Measurements from ENCODE around the gene ACAA2.

ACAA2 gene

GRCh38 chr18:49762191-49763077, 50.9 kb downstream of the ACAA2 start:
- no peak for DNase-seq

GRCh38 chr18:49761771-49762170, 51.6 kb downstream of the ACAA2 start:
- no peak for DNase-seq

GRCh38 chr18:49758263-49758610, 55.1 kb downstream of the ACAA2 start:
- no peak for DNase-seq

DNA sequence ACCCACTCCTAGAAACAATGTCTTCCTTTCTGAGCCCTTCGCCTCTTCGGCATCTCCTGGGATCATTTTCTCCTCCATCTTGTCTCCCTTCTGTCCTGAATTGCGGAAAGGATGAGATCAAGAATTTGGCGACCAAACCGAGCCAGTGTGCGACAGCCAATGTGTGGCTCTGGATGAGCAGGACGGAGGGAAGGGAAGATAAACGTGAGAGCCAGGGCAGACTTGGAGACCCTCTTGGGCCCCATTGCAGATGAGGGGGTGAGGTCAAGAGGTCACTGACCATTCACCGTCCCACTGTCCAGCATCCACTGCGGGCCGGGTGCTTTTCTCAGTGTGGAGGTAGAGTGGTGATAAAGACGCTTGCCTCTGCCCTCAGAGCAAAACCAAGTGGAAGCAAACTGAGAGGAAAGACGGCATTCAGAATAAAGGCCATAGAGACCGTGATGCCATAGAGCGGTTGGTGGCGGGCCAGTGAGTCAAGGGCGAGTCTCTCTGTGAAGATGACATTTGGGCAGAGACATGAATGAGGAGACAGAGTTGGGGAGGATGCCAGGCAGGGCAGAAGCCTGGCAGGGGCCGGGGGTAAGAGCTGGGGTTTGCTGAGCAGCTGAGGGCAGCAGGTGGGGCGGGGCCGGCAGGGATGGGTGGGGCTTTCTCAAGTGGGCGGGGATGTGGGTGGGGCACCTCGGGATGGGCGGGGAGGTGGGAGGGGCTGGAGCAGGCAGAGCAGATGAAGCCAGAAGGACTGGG, 55.6 kb downstream of the ACAA2 start:
- no peak for DNase-seq

- no peak for DNase-seq
These were observed 56.5 kb downstream of the ACAA2 start for GRCh38 chr18:49756671-49757362.

DNA sequence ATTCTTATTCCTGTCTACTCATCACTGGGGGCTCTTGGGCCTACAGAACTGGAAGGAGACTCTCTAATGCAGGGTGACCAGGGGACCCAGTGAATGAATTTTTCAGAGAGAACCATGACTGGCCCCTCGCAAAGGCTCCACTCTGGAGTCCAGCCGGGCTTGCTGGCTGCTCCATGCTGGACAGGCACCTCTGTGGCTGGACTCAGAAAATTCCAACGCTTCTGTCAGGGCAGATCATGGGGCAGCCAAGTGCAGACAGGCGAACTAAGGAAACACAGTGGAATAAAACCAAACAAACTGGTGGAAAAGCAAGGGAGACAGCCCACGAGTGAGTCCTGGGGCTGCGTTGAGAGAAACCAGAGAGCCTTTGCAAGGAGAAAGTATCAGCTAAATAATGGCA, 57.2 kb downstream of the ACAA2 start:
- no peak for DNase-seq

GRCh38 chr18:49755489-49755888, 57.8 kb downstream of the ACAA2 start:
- no peak for DNase-seq

DNA sequence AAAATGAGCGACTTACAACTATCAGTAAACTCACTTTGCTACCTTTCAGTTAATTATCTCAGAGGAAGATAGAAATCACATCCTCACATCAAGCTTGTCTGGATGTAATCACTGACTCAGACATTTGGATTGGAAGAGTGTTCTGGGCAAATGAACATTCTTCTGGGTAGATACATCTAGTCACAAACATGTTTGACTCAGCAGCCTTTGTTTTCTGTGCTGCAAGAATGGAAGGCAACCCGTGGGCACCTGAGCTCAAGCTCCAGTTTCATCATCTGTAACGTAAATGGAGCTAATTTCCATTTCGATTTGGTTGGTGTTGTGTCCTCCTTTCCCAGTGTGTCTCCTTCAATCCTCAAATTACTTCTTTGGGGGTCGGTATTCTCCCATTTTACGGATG, 58.5 kb downstream of the ACAA2 start:
- DNase-seq: no peak

DNA sequence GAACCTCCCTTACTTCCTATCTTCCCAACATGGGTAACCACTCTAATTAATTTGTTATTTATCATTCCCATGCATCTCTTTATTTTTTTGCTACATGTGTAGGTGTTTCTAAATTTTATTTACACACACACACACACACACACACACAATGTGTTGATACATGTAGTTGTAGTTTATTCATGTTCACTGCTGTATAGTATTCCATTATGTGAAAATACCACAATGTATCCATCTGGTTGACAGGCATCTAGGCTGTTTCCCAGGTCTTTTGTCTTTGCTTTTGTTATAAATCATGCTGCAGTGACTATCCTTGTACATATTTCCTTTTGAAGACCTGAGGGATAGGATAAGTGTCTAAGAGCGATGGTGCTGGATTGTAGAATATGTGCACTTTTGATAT, 59.7 kb downstream of the ACAA2 start:
- DNase-seq: no peak

DNA sequence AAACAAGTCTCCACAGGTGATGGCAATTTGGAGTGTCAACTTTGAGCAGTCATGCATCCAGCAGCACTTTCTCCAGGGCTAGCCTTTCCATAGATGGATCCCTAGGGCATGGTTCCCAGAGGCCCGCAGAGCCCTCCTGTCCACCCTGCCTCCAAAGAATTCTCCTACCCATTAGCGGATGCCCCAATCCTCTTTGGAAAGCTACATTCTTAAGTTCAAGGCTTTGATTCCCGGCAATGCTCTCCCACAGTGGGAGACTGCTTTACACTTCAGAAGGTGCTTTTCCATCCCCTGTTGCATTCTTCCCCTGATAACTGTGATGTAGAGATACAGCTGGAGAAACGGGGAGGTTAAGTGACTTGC, 61.3 kb downstream of the ACAA2 start:
- DNase-seq: no peak

DNA sequence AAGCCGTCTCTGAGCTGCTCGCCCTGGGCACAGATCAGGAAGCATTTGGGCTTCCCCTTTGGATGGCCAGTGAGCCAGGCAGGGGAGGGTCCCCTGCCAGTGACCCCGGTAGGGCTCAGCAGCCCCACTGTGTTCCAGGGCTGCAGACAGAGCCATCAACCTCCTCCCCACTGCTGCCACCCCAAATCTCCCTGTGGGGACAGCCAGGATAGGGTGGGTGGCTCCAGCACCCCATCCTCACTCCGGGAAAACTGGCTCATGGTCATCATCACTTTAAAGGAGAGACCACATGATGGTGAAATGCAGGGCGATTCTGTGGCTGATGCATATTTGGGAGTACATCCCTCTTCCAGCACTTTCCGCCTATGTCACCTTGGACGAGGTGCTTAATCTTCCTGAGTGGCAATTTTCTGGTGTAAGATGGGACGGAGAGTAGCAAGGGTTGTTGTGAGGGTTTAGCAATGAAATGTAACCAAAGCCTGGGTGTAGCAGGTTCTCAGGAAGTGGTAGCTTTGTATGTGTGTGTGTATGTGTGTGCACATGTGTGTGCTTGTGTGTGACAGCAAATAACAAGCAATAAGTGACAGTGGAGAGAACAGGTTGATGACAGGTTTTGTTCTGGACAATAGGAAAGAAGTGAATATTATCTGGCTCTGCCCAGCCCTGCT, 61.8 kb downstream of the ACAA2 start:
- no peak for DNase-seq

DNA sequence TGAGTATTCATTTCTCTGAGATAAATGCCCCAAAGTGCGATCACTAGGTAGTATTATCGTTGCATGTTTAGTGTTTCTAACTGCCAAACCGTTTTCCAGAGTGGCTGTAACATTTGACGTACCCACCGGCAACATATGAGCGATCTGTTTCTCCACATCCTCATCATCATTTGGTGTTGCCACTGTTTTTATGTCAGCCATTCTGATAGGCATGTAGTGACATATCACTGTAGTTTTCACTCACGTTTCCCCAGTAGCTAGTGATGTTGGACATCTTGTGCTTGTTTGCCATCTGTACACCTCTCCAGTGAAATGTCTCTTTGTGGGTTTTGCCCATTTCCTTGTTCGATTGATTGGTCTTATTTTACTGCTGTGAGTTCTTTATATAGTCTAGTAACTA, 63.8 kb downstream of the ACAA2 start:
- DNase-seq: no peak

DNA sequence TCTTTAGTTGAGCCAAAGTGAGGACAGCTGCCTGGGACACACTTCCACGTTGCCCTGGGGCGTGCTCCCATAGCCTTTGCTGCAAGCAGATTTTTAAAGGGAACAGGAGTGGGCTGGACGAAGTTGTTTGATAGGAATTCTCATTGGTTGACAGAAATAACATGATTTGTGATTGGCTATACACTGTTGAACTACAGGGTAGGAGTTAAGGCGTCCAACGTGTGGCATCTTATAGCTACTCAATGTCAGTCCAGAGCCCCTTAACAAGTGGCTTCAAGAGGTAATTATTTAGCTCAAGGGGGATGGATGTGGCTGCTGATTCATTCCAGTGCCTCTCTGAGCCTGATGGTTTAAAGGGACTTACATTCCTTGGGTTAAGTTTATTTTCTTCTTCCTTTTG, 65.5 kb downstream of the ACAA2 start:
- no peak for DNase-seq

DNA sequence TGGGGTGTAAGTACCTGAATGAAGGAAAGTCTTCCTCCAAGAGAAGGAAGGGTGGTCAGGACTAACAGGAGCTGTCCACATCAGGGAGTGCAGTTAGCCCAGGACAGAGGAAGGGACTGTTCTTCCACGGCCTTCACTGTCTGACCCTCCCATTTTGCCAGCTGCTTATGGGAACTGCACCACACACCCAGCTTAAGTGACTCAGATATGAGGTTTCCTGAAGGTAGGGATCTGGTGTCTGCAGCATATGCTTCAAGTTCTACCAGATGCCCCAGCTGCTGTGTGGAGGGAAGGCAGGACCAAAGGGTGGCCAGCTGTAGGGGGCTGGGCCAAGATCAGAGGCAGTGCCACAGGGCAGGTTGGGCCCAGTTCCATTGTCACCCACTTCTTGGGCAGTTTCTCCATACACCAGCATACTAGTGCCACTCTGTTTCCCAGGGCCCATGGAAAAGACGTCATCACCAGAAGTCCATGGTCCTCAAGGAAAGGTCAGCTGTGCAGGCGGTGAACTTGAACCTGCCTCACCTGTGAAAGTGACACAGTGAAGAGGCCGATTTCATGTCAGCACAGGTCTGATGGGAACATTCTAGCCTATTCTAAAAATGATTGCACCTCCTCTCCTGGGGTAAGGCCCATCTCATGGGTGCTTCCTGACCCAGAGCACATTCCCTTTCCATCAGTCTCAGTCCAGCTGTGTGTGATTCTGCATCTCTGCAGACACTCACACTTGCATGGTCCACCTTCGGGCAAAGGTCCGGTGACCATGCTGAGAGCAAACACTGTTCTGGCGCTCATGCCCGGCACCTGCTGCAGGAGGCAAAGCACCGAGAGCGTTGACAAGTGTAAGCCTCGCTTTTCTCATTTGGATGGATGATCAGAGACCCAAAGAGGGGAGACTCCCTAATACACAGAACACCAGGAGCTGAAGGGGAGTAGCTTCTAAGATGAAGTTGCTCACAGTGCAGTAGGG, 68.0 kb downstream of the ACAA2 start:
- no peak for DNase-seq

- DNase-seq: no peak
These were observed 68.8 kb downstream of the ACAA2 start for GRCh38 chr18:49744376-49745008.

DNA sequence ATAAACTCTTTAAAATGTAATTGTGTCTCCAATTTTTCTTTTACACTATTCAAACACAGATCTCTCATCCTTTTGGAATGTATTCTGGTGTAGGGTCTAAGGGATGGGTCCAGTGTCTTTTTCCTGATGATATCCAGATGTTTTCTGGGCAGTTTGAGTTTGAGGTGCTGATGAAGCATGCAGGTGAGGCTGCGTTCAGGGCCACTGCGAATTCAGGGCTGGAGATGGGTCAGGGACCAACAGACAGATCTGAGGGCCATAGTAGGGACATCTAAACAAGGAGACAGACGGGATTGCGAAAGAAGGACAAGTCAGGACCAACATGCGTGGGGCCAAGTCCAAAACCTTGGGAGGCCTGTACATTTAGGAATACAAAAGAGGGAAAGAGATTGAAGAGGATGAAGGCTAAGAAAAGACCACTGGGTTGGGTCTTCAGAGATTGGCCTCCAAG, 70.2 kb downstream of the ACAA2 start:
- DNase-seq: no peak

- DNase-seq: no peak
These were observed 70.8 kb downstream of the ACAA2 start for GRCh38 chr18:49742316-49743116.

DNA sequence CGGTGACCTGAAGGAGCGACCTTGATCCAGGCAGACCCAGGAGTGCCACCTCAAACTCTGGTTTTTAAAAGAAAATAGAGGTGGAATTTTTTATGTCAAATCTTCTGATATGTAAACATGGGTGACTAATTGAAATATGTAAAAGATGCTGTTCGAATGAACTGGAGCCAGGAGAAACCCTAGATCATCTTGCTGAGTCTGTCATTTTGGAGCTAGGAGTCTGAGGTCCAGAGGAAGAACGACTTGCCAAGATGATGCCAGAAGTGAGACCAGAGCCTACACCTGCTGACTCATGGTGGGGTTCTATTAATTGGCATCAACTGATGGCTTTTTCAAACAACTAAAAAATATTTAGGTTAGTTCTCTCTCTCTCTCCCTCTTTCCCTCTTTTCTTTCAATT, 74.1 kb downstream of the ACAA2 start:
- DNase-seq: no peak

- DNase-seq: no peak
These were observed 74.6 kb downstream of the ACAA2 start for GRCh38 chr18:49738721-49739120.

DNA sequence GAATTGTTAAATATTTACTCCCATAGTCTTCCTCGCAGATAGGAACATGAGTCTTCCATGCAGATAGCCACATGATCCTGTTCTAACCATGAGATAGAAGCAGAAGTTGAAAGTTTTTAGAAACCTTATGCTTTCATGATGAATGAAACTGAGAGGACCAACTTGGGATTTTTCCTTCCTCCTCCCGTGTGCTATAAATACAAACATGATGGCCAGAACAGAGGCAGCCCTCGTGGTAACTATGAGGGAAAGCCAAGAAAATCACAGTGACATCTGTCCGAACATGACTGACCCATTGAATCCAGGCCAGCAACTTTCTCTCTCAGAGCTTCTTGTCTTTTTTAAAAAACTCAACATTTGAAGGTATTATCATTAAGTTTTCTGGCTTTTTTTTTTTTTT, 78.5 kb downstream of the ACAA2 start:
- no peak for DNase-seq

Measured in activated CD8-positive, alpha-beta memory T cell treated with anti-CD3 and anti-CD28 coated beads, Interleukin-2, amount 50 U/mL, for 48 hours (primary cell).